ENCODE data around the gene UBE2D2. TPM values are rescaled to one million over a fixed set of nuclear protein-coding genes. Genes with fewer than 3 reads are reported as not detected.

UBE2D2 gene
- total RNA-seq, 1 donor from 2014 or later, result 78.2 TPM

- no peak for DNase-seq (ENCODE audit: low read depth)
These were observed 87.3 kb downstream of the UBE2D2 start, which contains the start of gene CXXC5 for GRCh38 chr5:139648205-139649081. TSS of gene CXXC5 (plus strand) at chr5:139648349. CDS start at chr5:139680524, 32,175 bp downstream.

- DNase-seq (ENCODE audit: low read depth), result no peak
These were observed 88.2 kb downstream of the UBE2D2 start for GRCh38 chr5:139649082-139649991.

GRCh38 chr5:139650031-139650688 is 89.0 kb downstream of the UBE2D2 start:
- no peak for DNase-seq (ENCODE audit: low read depth)

GRCh38 chr5:139650689-139651042 is 89.5 kb downstream of the UBE2D2 start:
- no peak for DNase-seq (ENCODE audit: low read depth)

GRCh38 chr5:139651043-139651834 is 90.1 kb downstream of the UBE2D2 start:
- peak; percentile 69 for DNase-seq (ENCODE audit: low read depth)

- peak; percentile 97 for DNase-seq (ENCODE audit: low read depth)
These were observed 91.0 kb downstream of the UBE2D2 start for GRCh38 chr5:139651853-139652787.

GRCh38 chr5:139652788-139653241 is 91.7 kb downstream of the UBE2D2 start:
- DNase-seq (ENCODE audit: low read depth), result no peak

- no peak for DNase-seq (ENCODE audit: low read depth)
These were observed 92.5 kb downstream of the UBE2D2 start for GRCh38 chr5:139653616-139654015.

- no peak for DNase-seq (ENCODE audit: low read depth)
These were observed 93.3 kb downstream of the UBE2D2 start for GRCh38 chr5:139654464-139654863.

- no peak for DNase-seq (ENCODE audit: low read depth)
These were observed 93.8 kb downstream of the UBE2D2 start for GRCh38 chr5:139654871-139655491.

- DNase-seq (ENCODE audit: low read depth), result peak; percentile 54
These were observed 94.7 kb downstream of the UBE2D2 start for GRCh38 chr5:139655727-139656271.

- peak; percentile 79 for DNase-seq (ENCODE audit: low read depth)
These were observed 96.5 kb downstream of the UBE2D2 start for GRCh38 chr5:139657363-139658321.

GRCh38 chr5:139658501-139658927 is 97.4 kb downstream of the UBE2D2 start:
- DNase-seq (ENCODE audit: low read depth), result peak; percentile 48

- DNase-seq (ENCODE audit: low read depth), result peak; percentile 76
These were observed 98.0 kb downstream of the UBE2D2 start for GRCh38 chr5:139658928-139659667.

- no peak for DNase-seq (ENCODE audit: low read depth)
These were observed 98.6 kb downstream of the UBE2D2 start for GRCh38 chr5:139659695-139660101.

GRCh38 chr5:139660105-139660922 is 99.2 kb downstream of the UBE2D2 start:
- peak; percentile 77 for DNase-seq (ENCODE audit: low read depth)

Data from renal cortical epithelial cell (primary cell).